PC-9 (cell line): ENCODE data around the gene NEDD9.

Experiments used
- CTCF ChIP-seq: fragments of 200-600 bp; sonication (generic); conservative IDR thresholded peaks from 2 replicates; pipeline ENCODE4 v1.6.1; 2017; ENCODE audit warnings: mixed run types, antibody characterized with exemption, mild to moderate bottlenecking, moderate library complexity
- EZH2 ChIP-seq: fragments of 200-600 bp; sonication (generic); IDR thresholded peaks from 2 replicates; pipeline ENCODE4 v1.8.0; 2017; ENCODE audit warnings: antibody characterized with exemption, low read depth

- TF ChIP-seq CTCF (no peak), EZH2 (no peak)
Measured at GRCh38 chr6:11237956-11238355, 5.5 kb upstream of the NEDD9 start.
